Measurements from ENCODE around the gene ZNF280A.

The ZNF280A gene, protein sequence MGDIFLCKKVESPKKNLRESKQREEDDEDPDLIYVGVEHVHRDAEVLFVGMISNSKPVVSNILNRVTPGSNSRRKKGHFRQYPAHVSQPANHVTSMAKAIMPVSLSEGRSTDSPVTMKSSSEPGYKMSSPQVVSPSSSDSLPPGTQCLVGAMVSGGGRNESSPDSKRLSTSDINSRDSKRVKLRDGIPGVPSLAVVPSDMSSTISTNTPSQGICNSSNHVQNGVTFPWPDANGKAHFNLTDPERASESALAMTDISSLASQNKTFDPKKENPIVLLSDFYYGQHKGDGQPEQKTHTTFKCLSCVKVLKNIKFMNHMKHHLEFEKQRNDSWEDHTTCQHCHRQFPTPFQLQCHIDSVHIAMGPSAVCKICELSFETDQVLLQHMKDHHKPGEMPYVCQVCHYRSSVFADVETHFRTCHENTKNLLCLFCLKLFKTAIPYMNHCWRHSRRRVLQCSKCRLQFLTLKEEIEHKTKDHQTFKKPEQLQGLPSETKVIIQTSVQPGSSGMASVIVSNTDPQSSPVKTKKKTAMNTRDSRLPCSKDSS

DNA sequence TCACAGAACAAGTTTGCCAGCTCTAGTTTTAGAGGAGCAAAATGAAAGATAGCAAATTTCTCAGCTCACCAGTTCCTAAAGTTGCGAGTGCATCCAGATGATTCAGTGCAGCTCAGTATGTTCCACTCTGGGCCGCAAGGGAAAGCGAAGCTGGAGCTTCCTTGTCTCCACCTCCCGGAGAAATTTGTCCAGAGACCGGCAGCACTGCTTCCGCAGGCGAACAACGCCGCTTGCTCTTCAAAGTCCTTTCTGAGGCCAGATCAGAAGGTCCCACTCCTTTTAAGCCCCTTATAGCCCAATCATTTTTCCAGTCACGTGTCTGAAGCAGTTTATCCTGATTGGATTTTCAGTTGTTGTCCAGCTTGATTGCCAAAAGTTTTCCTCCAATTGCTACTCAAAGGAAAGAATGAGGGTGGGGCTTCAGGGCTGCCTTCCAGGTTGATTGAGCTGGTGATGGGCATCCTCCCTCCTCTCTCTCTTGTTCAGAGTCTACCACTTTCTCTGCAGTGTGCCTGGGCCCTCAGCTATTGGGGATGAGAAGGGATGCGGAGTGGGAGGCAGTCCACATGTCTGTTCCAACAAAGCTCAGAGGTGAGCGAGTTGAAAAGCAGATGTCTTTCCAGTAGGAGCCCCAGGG is at the start of gene ZNF280A:
Gene ZNF280A (minus strand): TSS at position 251 of the 637 bp plus-strand sequence. CDS start 4,640 bp downstream, outside the sequence.
- DNase-seq = no peak

- DNase-seq = no peak
Measured at GRCh38 chr22:22569218-22569617, 49.1 kb upstream of the ZNF280A start.

- DNase-seq = no peak
Measured at GRCh38 chr22:22565981-22566380, 45.9 kb upstream of the ZNF280A start.

DNA sequence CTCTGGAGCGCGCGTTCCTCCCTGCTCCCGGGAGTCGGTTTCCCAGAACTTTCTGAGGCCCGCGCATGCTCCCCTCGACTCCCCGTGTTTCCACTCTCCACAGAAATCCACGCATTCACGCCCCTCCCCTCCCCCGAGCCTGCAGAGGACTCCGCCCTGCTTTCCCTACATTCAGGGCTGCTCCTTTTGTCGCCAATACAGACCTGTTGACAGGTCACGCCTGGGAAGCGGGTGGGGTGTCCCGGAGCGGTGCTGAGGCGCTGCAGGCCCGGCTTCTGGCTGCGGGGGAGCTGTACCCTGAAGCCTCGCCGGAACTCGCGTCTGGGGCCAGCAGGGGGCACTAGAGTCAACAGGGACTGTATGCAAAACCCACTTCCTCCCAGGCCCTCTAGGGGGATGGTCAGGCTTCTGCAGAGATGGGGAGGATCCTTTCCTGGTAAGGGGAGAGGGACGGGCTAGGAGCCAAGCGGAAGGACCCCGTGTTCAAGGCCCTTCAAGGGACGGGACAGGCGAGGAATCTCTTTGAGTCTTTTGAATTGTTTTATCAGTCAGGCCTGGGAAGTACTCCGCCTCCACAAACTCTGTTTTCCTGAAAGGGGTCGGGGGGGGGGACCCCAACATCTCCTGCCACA is 39.0 kb upstream of the ZNF280A start, which contains the start of gene PRAME:
Gene PRAME (minus strand): TSS at position 294 of the 632 bp plus-strand sequence. CDS start 2,433 bp downstream, outside the sequence.
- peak; percentile 78 to 89 for DNase-seq

- no peak for DNase-seq
Measured at GRCh38 chr22:22558071-22558971, 38.3 kb upstream of the ZNF280A start.

DNA sequence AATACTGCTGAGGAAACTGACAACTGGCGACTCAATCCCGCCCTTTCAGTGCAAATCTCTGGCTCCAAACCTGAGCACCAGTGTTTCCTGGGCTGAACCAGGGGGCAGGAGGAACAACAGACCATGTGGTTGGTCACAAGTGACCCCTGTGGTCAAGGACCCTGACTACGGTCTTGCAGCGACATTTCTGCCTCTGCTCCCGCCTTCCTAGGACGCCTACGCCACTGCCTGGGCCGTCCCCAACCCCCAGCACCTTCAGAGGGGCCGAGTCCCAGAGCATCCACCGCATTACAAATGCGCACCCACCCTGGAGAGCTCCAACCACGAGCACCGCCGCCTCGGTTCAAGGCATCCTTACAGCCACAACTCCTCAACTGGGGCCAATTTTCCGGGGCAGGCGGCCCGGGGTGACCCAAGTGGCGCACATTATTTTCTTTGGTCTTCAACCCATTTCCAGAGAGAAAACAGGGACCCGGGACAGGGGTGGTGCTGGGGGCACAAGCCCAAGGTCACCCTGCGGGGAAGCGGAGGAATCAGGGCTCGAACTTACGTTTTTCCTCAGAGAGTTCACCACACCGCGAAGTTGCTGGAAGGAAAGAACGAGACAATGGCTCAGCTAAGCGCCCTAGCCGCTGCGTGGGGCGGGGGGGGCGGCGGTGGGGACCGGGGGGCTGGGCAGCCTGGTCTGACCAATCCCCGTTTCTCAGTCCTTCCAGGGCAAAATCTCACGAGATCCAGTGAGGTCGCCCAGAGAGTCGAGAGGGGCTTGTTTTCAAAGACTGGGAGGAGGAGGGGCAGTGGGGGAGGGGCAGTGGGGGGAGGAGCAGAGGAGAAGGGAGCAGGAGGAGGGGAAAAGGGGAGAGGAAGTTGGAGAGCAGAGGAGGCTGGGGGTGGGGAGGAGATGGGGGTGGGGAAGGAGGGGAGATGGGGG is 37.2 kb upstream of the ZNF280A start:
- no peak for DNase-seq

DNA sequence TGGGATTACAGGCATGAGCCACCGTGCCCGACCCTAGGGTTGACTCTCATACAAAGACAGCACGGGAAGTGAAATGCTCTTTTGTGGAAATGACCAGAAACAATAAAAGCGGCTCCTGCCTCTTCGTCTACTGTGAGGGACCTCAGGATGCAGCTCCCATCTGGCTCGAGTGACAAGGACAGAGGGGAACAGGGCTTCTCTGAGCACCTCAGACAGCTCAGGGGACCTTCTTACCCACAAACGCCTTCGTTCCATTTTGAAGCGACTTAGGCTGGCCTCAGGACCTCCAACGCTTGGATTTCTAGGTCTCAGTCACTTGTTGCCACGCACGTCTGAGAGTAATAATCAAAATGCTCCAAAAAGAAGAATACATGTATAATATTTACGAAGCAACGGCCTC is 36.5 kb upstream of the ZNF280A start:
- no peak for DNase-seq

DNA sequence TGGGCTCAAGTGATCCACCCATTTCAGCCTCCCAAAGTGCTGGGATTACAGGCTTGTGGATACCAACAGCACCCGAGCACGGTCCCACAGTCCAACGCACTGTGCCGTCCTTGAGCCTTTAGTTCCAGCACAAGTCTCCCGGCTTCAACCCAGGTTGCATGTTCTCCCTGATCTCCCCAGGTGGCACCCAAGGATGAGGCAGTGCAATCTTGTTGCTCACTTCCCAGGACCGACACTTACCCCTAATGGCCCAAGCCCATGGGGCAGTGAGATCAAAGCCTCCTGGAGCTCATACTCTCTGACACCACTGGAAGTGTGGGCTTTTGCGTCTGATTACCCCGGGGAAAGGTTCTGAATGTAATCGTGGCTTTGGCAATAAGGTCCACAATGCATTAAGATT is 35.5 kb upstream of the ZNF280A start:
- DNase-seq = no peak

- no peak for DNase-seq
Measured at GRCh38 chr22:22554587-22555284, 34.7 kb upstream of the ZNF280A start.

DNA sequence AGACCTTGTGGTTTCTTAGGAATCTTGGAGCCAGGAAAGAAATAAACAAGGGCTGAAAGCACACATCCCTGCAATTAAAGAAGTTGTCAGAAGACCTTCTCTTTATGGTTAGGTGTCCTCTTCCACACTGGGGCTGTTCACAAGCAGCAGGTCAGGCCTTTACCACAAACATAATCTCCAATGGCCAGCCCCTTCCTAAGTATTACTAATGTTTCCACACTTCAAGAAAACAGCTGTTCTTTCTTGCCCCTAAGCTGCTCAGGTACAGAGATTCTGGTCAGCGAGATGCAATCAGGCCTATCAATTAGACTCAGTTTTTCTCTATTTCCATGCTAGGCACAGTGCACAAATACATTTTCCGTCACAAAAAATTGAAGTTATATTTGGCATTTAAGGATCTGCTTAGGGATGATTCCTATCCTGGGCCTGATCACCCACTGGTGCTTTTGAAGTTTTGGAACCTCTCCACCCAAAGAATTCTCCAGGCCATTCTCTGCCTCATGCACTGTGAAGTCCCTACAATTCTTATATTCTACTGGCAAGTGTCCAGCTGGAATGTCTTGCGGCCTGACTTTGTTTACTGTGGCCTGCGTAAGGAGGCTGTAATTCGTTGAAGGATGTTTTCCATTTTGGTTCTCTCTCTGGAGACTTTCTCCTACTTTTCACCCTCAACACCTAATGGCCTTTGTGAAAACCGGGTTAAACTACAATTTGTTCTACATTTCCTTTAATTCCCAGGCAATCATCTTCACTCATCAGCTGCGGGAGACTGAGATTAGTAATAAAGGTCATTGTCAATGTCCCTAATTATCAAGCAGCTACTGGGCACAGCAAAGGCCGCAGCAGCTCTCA is 33.9 kb upstream of the ZNF280A start:
- DNase-seq = no peak

- no peak for DNase-seq
Measured at GRCh38 chr22:22553141-22553540, 33.1 kb upstream of the ZNF280A start.

DNA sequence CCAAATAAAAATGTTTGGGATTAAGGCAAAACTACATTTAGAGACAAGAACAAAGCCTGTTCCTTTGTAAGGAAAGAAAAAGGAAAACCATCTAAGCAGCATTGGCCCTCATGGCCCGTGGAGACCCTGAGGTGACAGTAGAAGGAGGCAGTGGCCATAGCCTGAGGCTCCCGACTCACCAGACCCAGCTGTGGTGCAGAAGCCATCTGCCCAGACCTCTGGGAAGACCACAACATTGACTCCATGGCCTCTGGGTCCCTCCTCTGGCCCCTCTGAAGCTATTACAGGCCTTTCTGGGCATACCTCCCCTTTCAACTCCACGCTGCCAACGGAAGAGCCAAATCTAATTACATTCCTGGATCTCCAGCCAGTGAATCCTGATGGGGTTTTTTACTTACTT is 32.6 kb upstream of the ZNF280A start:
- no peak for DNase-seq

DNA sequence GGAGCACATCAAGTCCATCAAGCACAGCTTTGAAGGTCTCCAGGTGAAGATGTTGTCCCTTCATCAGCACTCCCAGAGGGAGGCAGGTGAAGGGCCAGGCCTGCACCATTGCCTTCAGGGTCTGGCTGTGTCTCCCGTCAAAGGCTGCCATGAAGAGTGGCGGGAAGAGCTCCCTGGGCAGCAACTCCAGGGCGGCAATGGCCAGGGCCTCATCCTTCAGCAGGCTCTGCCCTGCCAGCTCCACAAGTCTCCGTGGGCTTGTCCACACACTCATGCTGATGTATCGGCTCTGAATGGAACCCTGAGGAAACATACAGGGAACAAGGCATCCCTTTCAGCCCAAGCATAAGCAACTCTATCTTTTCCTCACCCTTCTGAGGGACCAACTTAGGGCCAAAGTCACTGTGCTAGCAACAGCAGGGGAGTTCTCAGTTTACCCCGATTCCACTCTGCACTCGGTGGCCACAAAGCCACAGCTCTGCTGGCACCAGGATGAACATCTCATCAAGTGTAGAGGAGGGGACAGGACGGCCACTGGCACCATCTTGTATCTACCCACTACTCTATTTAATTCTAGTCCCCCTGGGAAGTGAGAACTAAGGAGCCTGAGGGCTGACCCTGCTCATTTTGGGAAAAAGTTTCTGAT is 30.8 kb upstream of the ZNF280A start:
- no peak for DNase-seq

DNA sequence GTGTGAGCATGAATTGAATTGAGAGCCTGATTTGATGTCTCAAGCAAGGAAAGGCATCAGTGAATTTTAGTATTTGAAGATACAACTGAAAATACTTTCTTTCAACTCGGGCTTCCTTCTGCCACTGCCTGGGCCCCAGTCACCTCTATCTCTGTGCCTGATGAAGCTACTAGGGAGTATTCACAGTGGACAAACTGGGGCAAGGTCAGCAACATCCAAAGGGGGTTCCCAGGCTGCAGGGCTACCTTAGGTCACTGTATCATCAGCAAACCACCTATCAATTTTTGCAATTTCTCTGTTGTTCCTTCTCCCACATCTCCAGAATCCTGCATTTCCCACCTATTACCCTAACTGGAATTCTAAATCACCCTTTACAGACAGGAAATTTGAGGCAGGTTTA is 28.8 kb upstream of the ZNF280A start:
- no peak for DNase-seq

- DNase-seq = no peak
Measured at GRCh38 chr22:22548317-22548716, 28.2 kb upstream of the ZNF280A start.

DNA sequence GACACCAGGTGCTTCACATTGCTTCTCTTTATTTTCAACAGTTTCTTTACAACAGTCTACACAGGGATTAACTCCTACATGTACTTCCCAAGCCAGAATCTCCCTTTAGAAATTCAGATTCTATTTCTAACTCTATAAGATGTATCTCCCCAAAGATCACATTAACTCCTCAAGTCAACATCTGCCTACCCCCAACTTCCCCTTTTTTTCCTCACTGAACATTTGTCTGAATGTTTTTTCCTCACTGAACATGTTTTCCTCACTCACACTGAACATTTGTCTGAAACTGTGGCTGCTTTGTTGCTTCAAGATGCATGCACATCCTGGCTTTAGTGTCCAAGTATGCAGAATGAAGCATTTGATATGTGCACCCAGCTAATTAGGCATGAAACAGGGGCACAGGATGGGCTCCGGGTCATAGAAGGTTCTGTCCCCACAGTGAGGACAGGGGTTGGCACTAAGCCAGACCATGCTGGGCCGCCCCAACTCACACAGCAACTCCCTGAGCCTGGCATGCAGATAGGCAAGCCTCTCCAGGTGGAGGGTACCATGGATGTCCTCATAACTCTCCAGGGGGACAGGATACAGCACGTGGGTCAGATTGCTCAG is 27.7 kb upstream of the ZNF280A start:
- no peak for DNase-seq

- no peak for DNase-seq
Measured at GRCh38 chr22:22547226-22547625, 27.2 kb upstream of the ZNF280A start.

DNA sequence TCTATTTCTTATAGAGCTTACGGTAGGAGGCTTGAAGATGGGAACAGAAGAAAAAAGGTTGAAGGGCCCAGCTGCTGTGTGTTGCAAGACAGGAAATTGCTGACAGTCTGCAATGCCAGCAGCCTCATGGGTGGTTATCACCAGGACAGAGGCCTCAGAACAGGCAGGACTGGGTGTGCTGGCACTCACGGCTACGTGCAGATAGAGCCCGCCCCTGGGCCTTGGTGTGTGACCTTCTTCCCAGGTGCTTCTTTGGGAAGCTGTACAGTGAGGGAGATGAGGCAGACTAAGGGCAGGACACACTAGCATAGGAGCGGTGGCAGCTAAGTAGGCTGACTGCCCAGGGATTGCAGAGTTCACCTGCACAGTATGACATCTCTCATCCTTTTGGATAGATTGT is 26.4 kb upstream of the ZNF280A start:
- DNase-seq = no peak

- no peak for DNase-seq
Measured at GRCh38 chr22:22545084-22545483, 25.0 kb upstream of the ZNF280A start.
